ENCODE results near the gene CHCT1.
A peak's percentile ranks its signal among the peaks of the same experiment; 100 is the strongest.

Gene CHCT1

DNA sequence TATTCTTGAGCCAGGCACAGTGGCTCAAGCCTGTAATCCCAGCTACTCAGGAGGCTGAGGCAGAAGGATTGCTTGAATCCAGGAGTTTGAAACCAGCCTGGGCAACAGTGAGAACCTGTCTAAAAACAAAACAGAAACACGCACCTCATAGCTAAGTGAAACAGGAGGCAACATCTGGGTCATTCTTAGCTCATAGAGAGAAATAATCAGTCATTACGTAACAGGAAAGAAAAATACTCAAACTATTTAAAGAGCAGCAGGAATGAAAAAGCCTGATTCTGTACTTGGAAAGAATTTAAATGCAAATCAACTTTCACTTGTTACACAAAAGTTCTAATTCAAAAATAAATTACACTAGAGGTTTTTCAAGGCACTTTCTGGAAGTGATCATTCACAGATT is 17.2 kb downstream of the CHCT1 start:
- no peak for DNase-seq

- peak in 4 of 51 donors; percentile 6 to 66 (median 34) for DNase-seq
These were observed 20.2 kb downstream of the CHCT1 start for GRCh38 chr17:60442271-60443173.

DNA sequence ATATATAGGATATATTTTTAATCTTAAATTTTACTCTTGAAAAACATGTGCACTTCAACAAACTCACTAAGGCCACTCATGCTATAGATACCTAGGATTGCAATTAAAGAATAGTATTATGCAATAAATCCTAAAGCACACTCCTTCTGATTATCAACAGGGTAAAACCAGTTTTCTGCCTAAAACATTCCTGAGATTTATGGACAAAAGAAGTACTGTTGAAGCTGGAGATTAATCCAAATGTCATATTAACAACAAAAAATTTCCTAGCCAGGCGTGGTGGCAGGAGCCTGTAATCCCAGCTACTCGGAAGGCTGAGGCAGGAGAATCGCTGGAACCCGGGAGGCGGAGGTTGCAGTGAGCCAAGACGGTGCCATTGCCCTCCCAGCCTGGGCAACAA is 21.4 kb downstream of the CHCT1 start:
- DNase-seq: peak in 4 of 51 donors; percentile 13 to 17 (median 14)

GRCh38 chr17:60445144-60445543 is 22.9 kb downstream of the CHCT1 start:
- no peak for DNase-seq

GRCh38 chr17:60447375-60447774 is 25.1 kb downstream of the CHCT1 start:
- no peak for DNase-seq

- DNase-seq: no peak
These were observed 28.8 kb downstream of the CHCT1 start for GRCh38 chr17:60451071-60451470.

DNA sequence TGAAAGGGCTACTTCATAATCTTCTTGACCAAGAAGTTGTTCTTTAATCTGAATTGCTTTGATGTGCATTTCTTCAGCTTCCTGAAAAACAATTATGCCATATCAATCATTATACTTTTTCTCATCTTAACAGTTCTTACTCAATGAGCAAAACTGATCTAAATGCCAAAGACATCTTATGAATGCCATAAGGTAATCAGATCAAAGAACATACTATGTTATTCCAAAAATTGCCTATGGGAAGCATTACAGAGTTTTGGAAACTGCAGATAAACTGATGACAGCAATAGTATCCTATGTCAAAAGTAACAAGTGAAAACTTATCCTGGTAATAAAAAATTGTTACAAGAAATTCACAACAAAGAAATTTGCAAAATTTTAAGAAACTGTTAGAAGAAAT is 29.7 kb downstream of the CHCT1 start:
- no peak for DNase-seq

GRCh38 chr17:60455378-60455777 is 33.1 kb downstream of the CHCT1 start:
- DNase-seq: no peak

DNA sequence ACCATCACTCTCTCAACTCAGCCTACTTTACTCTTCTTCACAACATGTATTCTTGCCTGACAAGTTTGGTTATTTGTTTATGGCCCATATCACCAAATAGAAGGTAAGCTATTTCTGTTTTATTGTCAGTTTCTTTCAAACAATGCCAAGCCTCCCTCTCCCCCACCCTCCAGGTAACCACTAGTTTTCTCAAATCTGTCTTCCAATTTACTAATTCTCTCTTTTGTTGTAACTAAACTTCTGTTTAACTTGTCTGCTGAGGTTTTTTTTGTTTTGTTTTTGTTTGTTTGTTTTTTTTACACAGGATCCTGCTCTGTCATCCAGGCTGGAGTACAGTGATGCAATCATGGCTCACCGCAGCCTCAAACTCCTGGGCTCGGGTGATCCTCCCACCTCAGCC is 34.9 kb downstream of the CHCT1 start:
- DNase-seq: no peak

GRCh38 chr17:60461584-60461983 is 39.3 kb downstream of the CHCT1 start:
- DNase-seq: no peak

GRCh38 chr17:60463157-60463835 is 41.0 kb downstream of the CHCT1 start:
- no peak for DNase-seq

DNA sequence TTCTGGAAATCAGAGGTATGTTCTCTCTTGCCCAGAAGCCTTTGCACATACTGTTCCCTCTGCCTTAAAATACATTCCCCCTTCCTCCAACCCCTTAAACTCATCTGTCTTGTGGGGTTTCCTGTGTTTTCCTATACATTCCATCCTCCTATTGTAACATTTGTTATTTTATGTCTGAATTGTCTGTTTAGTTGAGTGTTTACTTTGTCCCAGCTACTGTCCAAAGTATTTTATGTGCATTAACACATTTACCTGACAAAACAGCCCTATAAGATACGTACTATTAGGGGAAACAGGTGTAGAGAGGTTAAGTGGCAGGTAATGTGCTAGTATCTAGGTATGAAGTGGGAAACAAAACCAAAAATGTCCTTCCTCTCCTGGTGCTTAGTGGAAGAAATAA is 42.1 kb downstream of the CHCT1 start:
- DNase-seq: no peak

DNA sequence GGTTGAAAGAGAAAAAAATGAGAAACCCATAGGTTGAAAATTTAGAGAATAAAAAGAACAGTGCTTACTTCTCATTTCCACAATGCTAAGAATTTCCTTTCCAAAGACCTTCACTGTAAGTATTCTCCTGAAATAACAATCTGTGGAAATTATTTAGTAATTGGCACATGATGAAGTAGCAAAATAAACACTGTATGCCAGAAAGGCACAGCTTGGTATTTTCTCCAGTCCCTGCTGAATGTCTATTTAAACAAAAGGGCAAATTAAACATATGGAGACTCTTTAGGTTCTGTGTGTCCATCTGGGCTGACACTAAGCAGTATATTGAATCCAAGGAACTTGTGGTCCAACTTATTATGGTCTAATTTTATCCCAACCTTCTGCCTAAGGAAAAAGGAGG is 46.1 kb downstream of the CHCT1 start:
- no peak for DNase-seq

GRCh38 chr17:60471451-60471850 is 49.2 kb downstream of the CHCT1 start:
- no peak for DNase-seq

DNA sequence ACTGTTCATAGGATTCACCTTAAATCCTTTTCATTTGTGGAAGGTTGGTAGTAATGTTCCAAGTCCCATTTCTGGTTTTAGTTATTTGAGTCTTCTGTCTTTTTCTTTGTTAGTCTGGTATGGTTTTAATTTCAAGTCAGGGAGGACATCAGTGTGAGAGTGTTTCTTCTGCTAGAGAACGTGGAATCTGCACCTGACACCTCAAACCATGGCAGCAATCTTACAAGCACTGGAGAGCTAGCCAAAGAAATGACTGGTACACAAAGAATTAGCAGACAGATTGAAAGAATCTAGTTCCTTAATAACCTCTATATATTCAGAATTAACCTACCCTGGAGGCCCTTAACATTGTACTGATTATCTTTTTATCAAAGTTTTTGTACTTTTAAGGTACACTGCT is 50.2 kb downstream of the CHCT1 start:
- no peak for DNase-seq

GRCh38 chr17:60473788-60474187 is 51.5 kb downstream of the CHCT1 start:
- DNase-seq: no peak
